ENCODE results near the gene PUM2. TPM values are rescaled to one million over a fixed set of nuclear protein-coding genes. Genes with fewer than 3 reads are reported as not detected.

PUM2 gene
- polyA plus RNA-seq, 1 experiment: 39.7 TPM

- Histone ChIP-seq H3K36me3 (ENCODE audit: control insufficient read depth, insufficient read depth, low read length) (no peaks in the 10 kb centered on the region), H3K27me3 (ENCODE audit: control insufficient read depth, insufficient read depth, low read length) (0 out of 2 replicates have a peak, but pooled peaks cover 2% of the 10 kb centered on the region), H3K4me3 (ENCODE audit: low read depth, low read length) (no peak overlapping the region)
- TF ChIP-seq CTCF (IDR thresholded peaks at IDR 0.05; ENCODE audit: insufficient read depth, low read depth, low read length): no peak
- ChIA-PET POLR2A (no interaction called here), CTCF (interaction anchor here (0.6 to 1.7 kb wide), 3 partner anchors 96 to 135 kb away, joined by 3 to 4 read pairs (median 4); no protein-coding TSS in a partner anchor)
- DNase-seq (ENCODE audit: low read depth): no peak
Observed at GRCh38 chr2:20231159-20231558, 119.5 kb downstream of the PUM2 start.

- Histone ChIP-seq H3K27me3 (ENCODE audit: control insufficient read depth, insufficient read depth, low read length) (no peaks in the 10 kb centered on the region), H3K4me3 (ENCODE audit: low read depth, low read length) (no peak overlapping the region), H3K36me3 (ENCODE audit: control insufficient read depth, insufficient read depth, low read length) (no peaks in the 10 kb centered on the region)
- TF ChIP-seq CTCF (IDR thresholded peaks at IDR 0.05; ENCODE audit: insufficient read depth, low read depth, low read length): no peak
- DNase-seq (ENCODE audit: low read depth): no peak
- CTCF ChIA-PET: interaction anchor here (1.4 kb wide), 1 partner anchor 124 kb away, joined by 3 read pairs; no protein-coding TSS in a partner anchor
- POLR2A ChIA-PET: interaction anchor here (0.6 kb wide), 1 partner anchor 13 kb away, joined by 3 read pairs; no protein-coding TSS in a partner anchor
Observed at GRCh38 chr2:20230114-20230425, 120.6 kb downstream of the PUM2 start.

- Histone ChIP-seq H3K4me3 (ENCODE audit: low read depth, low read length) (no peak overlapping the region), H3K27me3 (ENCODE audit: control insufficient read depth, insufficient read depth, low read length) (no peaks in the 10 kb centered on the region), H3K36me3 (ENCODE audit: control insufficient read depth, insufficient read depth, low read length) (no peaks in the 10 kb centered on the region)
- CTCF ChIA-PET: no interaction called here
- DNase-seq (ENCODE audit: low read depth): peak; percentile 52
- no peak for TF ChIP-seq CTCF (IDR thresholded peaks at IDR 0.05; ENCODE audit: insufficient read depth, low read depth, low read length)
- POLR2A ChIA-PET: no interaction called here
Observed at GRCh38 chr2:20229322-20230113, 121.1 kb downstream of the PUM2 start.

GRCh38 chr2:20227894-20228505 is 122.6 kb downstream of the PUM2 start:
- ChIA-PET CTCF (no interaction called here), POLR2A (no interaction called here)
- Histone ChIP-seq H3K27me3 (ENCODE audit: control insufficient read depth, insufficient read depth, low read length) (no peaks in the 10 kb centered on the region), H3K36me3 (ENCODE audit: control insufficient read depth, insufficient read depth, low read length) (no peaks in the 10 kb centered on the region), H3K4me3 (ENCODE audit: low read depth, low read length) (no peak overlapping the region)
- no peak for TF ChIP-seq CTCF (IDR thresholded peaks at IDR 0.05; ENCODE audit: insufficient read depth, low read depth, low read length)
- no peak for DNase-seq (ENCODE audit: low read depth)

GRCh38 chr2:20226152-20226545 is 124.5 kb downstream of the PUM2 start:
- Histone ChIP-seq H3K27me3 (ENCODE audit: control insufficient read depth, insufficient read depth, low read length) (no peaks in the 10 kb centered on the region), H3K36me3 (ENCODE audit: control insufficient read depth, insufficient read depth, low read length) (no peaks in the 10 kb centered on the region), H3K4me3 (ENCODE audit: low read depth, low read length) (no peak overlapping the region)
- ChIA-PET POLR2A (no interaction called here), CTCF (interaction anchor here (0.6 to 7.0 kb wide), 11 partner anchors 19 to 123 kb away, joined by 3 to 83 read pairs (median 5); no protein-coding TSS in a partner anchor)
- DNase-seq (ENCODE audit: low read depth): no peak
- TF ChIP-seq CTCF (IDR thresholded peaks at IDR 0.05; ENCODE audit: insufficient read depth, low read depth, low read length): no peak
